HepG2 (cell line): ENCODE results near the gene WDR31. TPM values are rescaled to one million over a fixed set of nuclear protein-coding genes. Genes with fewer than 3 reads are reported as not detected.

ENCODE experiments used
- ATAC-seq: fragments of 200-7000 bp; cut with Tn5 transposase; 3 replicates; pipeline ENCODE4 v1.9.1; 2020; ENCODE audit warnings: mild to moderate bottlenecking, moderate library complexity
- BruUV-seq: library from RNA; stranded (reverse); fragments of 400-500 nt; replicated peaks from 2 replicates; lab custom pipeline; 2021; lab: Mats Ljungman, UMichigan
- CTCF ChIA-PET: fragments of 300-600 bp; formaldehyde crosslinking; extraction: SDS; loops from one replicate; lab custom pipeline; 2021; ENCODE audit warnings: low total read pairs, inconsistent platforms, low intra/inter-chr PET ratio; lab: Yijun Ruan, JAX
- POLR2A ChIA-PET: fragments of 350-600 bp; sonication (Branson Sonifier 250); formaldehyde crosslinking; loops from one replicate; lab custom pipeline; 2020; ENCODE audit warnings: antibody characterized with exemption, inconsistent platforms; lab: Yijun Ruan, JAX
- DNase-seq: peaks from one replicate; pipeline ENCODE4 v3.0.0-alpha.2; 2015; ENCODE audit warnings: low spot score
- FAIRE-seq: peaks from 3 replicates; lab custom pipeline; 2011; peaks lifted over from hg19 to GRCh38; lab: Jason Lieb, UNC
- H2AFZ ChIP-seq: one replicate; pipeline ENCODE4 v1.6.1; 2011; ENCODE audit warnings: low read length, inconsistent platforms
- H3K27ac ChIP-seq: fragments of 300-600 bp; 3 replicates; pipeline ENCODE4 v1.8.0; 2011; ENCODE audit warnings: mixed run types, mild to moderate bottlenecking, mixed read lengths, low read length, inconsistent platforms; ENCODE audit not compliant: insufficient read depth; ENCODE audit errors: extremely low read length
- H3K27me3 ChIP-seq, 2 experiments: fragments of 200-600 bp in 1 of 2; 2 replicates in 1 of 2; 3 replicates in 1 of 2; pipeline versions ENCODE4 v1.6.0 to v1.8.0; 2011; ENCODE audit warnings: low read length in 2 of 2, mild to moderate bottlenecking in 2 of 2, moderate library complexity in 2 of 2, inconsistent platforms in 1 of 2; ENCODE audit not compliant: insufficient read depth in 2 of 2, control insufficient read depth in 1 of 2
- H3K36me3 ChIP-seq, 2 experiments: fragments of 200-600 bp in 1 of 2; replicated peaks in 1 of 2; 2 replicates in 1 of 2; 3 replicates in 1 of 2; pipeline versions ENCODE4 v1.5.1 to v1.8.0; 2011; ENCODE audit warnings: low read length in 2 of 2, inconsistent platforms in 1 of 2; ENCODE audit not compliant: insufficient read depth in 2 of 2, control insufficient read depth in 1 of 2
- H3K4me1 ChIP-seq: 2 replicates; pipeline ENCODE4 v1.5.1; 2012; ENCODE audit warnings: low read length, inconsistent platforms; ENCODE audit not compliant: insufficient read depth
- H3K4me2 ChIP-seq: 2 replicates; pipeline ENCODE4 v1.6.0; 2011; ENCODE audit warnings: low read depth, low read length, inconsistent platforms
- H3K4me3 ChIP-seq, 3 experiments: fragments of 200-600 bp in 1 of 3; sonication (generic), shearing (Covaris generic) in 1 of 3; replicated peaks in 1 of 3; 2 replicates each; pipeline ENCODE4 v1.5.1; 2011 to 2016; ENCODE audit warnings: low read length in 3 of 3, inconsistent platforms in 2 of 3, low read depth in 2 of 3, mild to moderate bottlenecking in 2 of 3, control low read depth in 1 of 3, mixed read lengths in 1 of 3; ENCODE audit not compliant: insufficient read depth in 1 of 3
- H3K79me2 ChIP-seq: one replicate; pipeline ENCODE4 v1.6.1; 2011; ENCODE audit warnings: low read length, inconsistent platforms; ENCODE audit not compliant: insufficient read depth
- H3K9ac ChIP-seq: 2 replicates; pipeline ENCODE4 v1.6.0; 2011; ENCODE audit warnings: mild to moderate bottlenecking, low read depth, low read length, inconsistent platforms; ENCODE audit not compliant: insufficient read depth
- H3K9me3 ChIP-seq: 2 replicates; pipeline ENCODE4 v1.5.1; 2012; ENCODE audit warnings: mild to moderate bottlenecking, low read length
- H4K20me1 ChIP-seq: 2 replicates; pipeline ENCODE4 v1.6.0; 2011; ENCODE audit warnings: inconsistent platforms, mild to moderate bottlenecking, low read length, moderate library complexity; ENCODE audit not compliant: insufficient read depth
- ARNT ChIP-seq: fragments of 450-650 bp; IDR thresholded peaks from 2 replicates; pipeline ENCODE4 v1.6.1; 2017
- CREB1 ChIP-seq, 2 experiments: fragments of 450-650 bp in 1 of 2; IDR thresholded peaks; 2 replicates each; pipeline ENCODE4 v1.6.1; 2016 to 2017; ENCODE audit warnings: control low read depth in 1 of 2, mild to moderate bottlenecking in 1 of 2, missing compliant biosample characterization in 1 of 2, missing genetic modification characterization in 1 of 2
- ELF3 ChIP-seq: IDR thresholded peaks from 2 replicates; pipeline ENCODE4 v1.6.1; 2016; ENCODE audit warnings: missing genetic modification reagents, missing compliant biosample characterization
- GATA4 ChIP-seq: sonication (generic); IDR thresholded peaks from 2 replicates; pipeline ENCODE4 v1.6.1; 2016; ENCODE audit warnings: antibody characterized with exemption, low read depth, borderline replicate concordance
- HHEX ChIP-seq: IDR thresholded peaks from 2 replicates; pipeline ENCODE4 v1.6.1; 2016; ENCODE audit warnings: control low read depth
- HIVEP1 ChIP-seq: sonication (generic); formaldehyde crosslinking; IDR thresholded peaks from 2 replicates; pipeline ENCODE4 v1.4.0; 2020; ENCODE audit warnings: mild to moderate bottlenecking, missing genetic modification reagents
- HNRNPUL1 ChIP-seq: fragments of 200-400 bp; formaldehyde crosslinking; IDR thresholded peaks from 2 replicates; pipeline ENCODE4 v1.6.1; 2017; ENCODE audit warnings: low read depth, mild to moderate bottlenecking, low read length, moderate library complexity
- IRX3 ChIP-seq: sonication (generic); formaldehyde crosslinking; IDR thresholded peaks from 2 replicates; pipeline ENCODE4 v1.8.1; 2023; ENCODE audit warnings: mild to moderate bottlenecking, low read depth, missing genetic modification reagents, borderline replicate concordance
- KLF11 ChIP-seq: IDR thresholded peaks from 2 replicates; pipeline ENCODE4 v1.6.1; 2016; ENCODE audit warnings: missing compliant biosample characterization
- KLF16 ChIP-seq, 2 experiments: sonication (generic) in 1 of 2; formaldehyde crosslinking in 1 of 2; IDR thresholded peaks; 2 replicates each; pipeline versions ENCODE4 v1.6.1 to v1.8.0; 2016 to 2023; ENCODE audit warnings: missing genetic modification reagents in 2 of 2, missing compliant biosample characterization in 1 of 2
- MTF1 ChIP-seq: sonication (generic); formaldehyde crosslinking; IDR thresholded peaks from 2 replicates; pipeline ENCODE4 v1.5.0; 2020; ENCODE audit warnings: missing genetic modification reagents
- NBN ChIP-seq: fragments of 450-650 bp; conservative IDR thresholded peaks from 2 replicates; pipeline ENCODE4 v1.6.1; 2017
- PPARG ChIP-seq: conservative IDR thresholded peaks from 2 replicates; pipeline ENCODE4 v1.6.1; 2016; ENCODE audit warnings: missing biosample characterization, missing genetic modification reagents
- SCMH1 ChIP-seq: sonication (generic); formaldehyde crosslinking; IDR thresholded peaks from 2 replicates; pipeline ENCODE4 v1.9.0; 2021; ENCODE audit warnings: missing genetic modification reagents, mild to moderate bottlenecking, borderline replicate concordance
- SOX13 ChIP-seq, 3 experiments: fragments of 450-650 bp in 1 of 3; sonication (generic) in 1 of 3; formaldehyde crosslinking in 1 of 3; IDR thresholded peaks in 2 of 3; conservative IDR thresholded peaks in 1 of 3; 2 replicates each; pipeline versions ENCODE4 v1.5.0 to v1.6.1; 2016 to 2020; ENCODE audit warnings: antibody characterized with exemption in 1 of 3, mild to moderate bottlenecking in 1 of 3, missing compliant biosample characterization in 1 of 3, missing genetic modification reagents in 1 of 3, moderate library complexity in 1 of 3
- THAP11 ChIP-seq: IDR thresholded peaks from 2 replicates; pipeline ENCODE4 v1.6.1; 2016; ENCODE audit warnings: missing biosample characterization, missing genetic modification reagents
- ZNF235 ChIP-seq: sonication (generic); formaldehyde crosslinking; IDR thresholded peaks from 2 replicates; pipeline ENCODE4 v1.8.1; 2023; ENCODE audit warnings: mild to moderate bottlenecking, missing genetic modification reagents, borderline replicate concordance
- ZNF282 ChIP-seq: fragments of 450-650 bp; IDR thresholded peaks from 2 replicates; pipeline ENCODE4 v1.6.1; 2018; ENCODE audit not compliant: partially characterized antibody
- ZNF337 ChIP-seq: sonication (generic); formaldehyde crosslinking; IDR thresholded peaks from 2 replicates; pipeline ENCODE4 v1.5.1; 2020; ENCODE audit warnings: missing genetic modification reagents, low read depth, mild to moderate bottlenecking, borderline replicate concordance
- ZNF354B ChIP-seq: sonication (generic); formaldehyde crosslinking; IDR thresholded peaks from 2 replicates; pipeline ENCODE4 v1.8.0; 2022; ENCODE audit warnings: mild to moderate bottlenecking, missing genetic modification reagents
- ZSCAN12 ChIP-seq: sonication (generic); formaldehyde crosslinking; IDR thresholded peaks from 2 replicates; pipeline ENCODE4 v1.9.0; 2021; ENCODE audit warnings: mild to moderate bottlenecking, missing genetic modification reagents
- WGBS: methylation state at CpG from one replicate; pipeline ENCODE4 v1.1.6; 2017; ENCODE audit warnings: low lambda C conversion rate; 5-methylcytosine and 5-hydroxymethylcytosine counted together
- in situ Hi-C: cut with HindIII; loops from 2 replicates; pipeline ENCODE4 v1.10.0; 2017; ENCODE audit warnings: low pct_unique_long_range_greater_than_20kb; ENCODE audit not compliant: extremely low pct_ligation_motif_present
- intact Hi-C: fragments of 100-400 bp; cut with micrococcal nuclease; formaldehyde crosslinking; loops from one replicate; pipeline ENCODE4 v1.10.0; 2022; ENCODE audit not compliant: unreplicated experiment
- polyA plus RNA-seq, 8 experiments: library from polyadenylated mRNA; depleted of rRNA in 3 of 8; stranded (reverse) in 7 of 8; unstranded in 1 of 8; fragments of >200 nt; fragmentation: Illumina TruSeq in 4 of 8; extraction: Trizol in 4 of 8; gene quantifications; 2 replicates each; pipeline versions ENCODE4 v1.2.1 to v1.2.3, GENCODE V29; 2011 to 2016; ENCODE audit warnings: low read depth in 4 of 8, missing spikeins in 1 of 8, mixed read lengths in 1 of 8; ENCODE audit not compliant: insufficient read depth in 1 of 8
- total RNA-seq, 5 experiments: library from RNA; depleted of rRNA; stranded (reverse); fragments of >200 nt; fragmentation: Illumina TruSeq; extraction: Trizol; gene quantifications; 2 replicates each; pipeline ENCODE4 v1.2.3, GENCODE V29; 2016; ENCODE audit warnings: low read depth in 1 of 5
- TF ChIP-seq, protein P1 (sequence below): sonication (generic); formaldehyde crosslinking; IDR thresholded peaks from 2 replicates; pipeline ENCODE4 v1.5.0; 2020; ENCODE audit warnings: mild to moderate bottlenecking, missing genetic modification reagents
- TF ChIP-seq, protein P2 (sequence below): sonication (generic); formaldehyde crosslinking; IDR thresholded peaks from 2 replicates; pipeline ENCODE4 v1.4.0; 2020; ENCODE audit warnings: missing genetic modification reagents

The WDR31 gene
- total and polyA plus RNA-seq, 2 of the 13 experiments (the other 11 are each of a cell fraction or from before 2014, with no cell fraction given): 0.33 to 1.7 TPM

DNA sequence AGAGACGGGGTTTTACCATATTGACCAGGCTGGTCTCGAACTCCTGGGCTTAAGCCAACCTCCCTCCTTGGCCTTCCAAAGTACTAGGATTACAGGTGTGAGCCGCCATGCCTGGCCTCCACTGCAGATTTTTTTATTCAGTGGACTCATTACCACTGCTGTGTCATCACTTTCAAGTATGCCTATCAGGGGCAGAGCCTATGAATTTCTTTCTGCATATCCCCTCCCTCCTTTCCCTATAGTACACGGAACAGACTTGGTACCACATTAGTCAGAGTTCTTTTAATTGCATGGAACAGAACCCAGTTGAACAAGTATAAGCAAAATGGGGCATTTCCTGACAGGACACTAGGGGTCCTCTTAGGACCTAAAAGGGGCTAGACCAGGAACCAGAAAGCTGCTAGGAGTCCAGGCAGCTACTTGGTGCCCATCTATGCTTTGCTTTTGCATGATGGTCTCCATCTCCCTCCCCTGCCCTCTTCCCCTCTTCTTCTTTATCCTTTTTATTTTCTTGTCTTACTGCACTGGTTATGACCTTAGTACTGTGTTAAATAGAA, 15.0 kb upstream of the WDR31 start:
- Histone ChIP-seq H2AFZ (no peak overlapping the region), H4K20me1 (no peaks in the 10 kb centered on the region), H3K79me2 (no peaks in the 10 kb centered on the region), H3K4me2 (no peak overlapping the region), H3K27ac (no peak overlapping the region), H3K4me3 (no peak overlapping the region), H3K36me3 (no peaks in the 10 kb centered on the region), H3K4me1 (peaks cover 32% of the 10 kb centered on the region), H3K27me3 (peaks cover 0 to 14% of the 10 kb centered on the region in 2 experiments; a peak in 3 of 5 replicates), H3K9ac (no peak overlapping the region), H3K9me3 (no peaks in the 10 kb centered on the region)
- peak; percentile 79 for FAIRE-seq
- ChIA-PET CTCF (interaction anchor here (1.1 to 2.2 kb wide), 3 partner anchors 46 to 303 kb away, joined by 3 to 28 read pairs (median 7); partner anchors contain the start of gene ALAD), POLR2A (interaction anchor here (0.9 to 1.0 kb wide), 3 partner anchors 18 to 80 kb away, joined by 3 to 4 read pairs (median 4); partner anchors contain the start of genes C9orf43, CDC26, POLE3 and PRPF4)
- intact Hi-C loops (loop anchor here (1.0 to 5.0 kb wide), 2 partner anchors 52 to 302 kb away; no protein-coding TSS in a partner anchor), in situ Hi-C loops (no loop called here)
- 55% methylated on average over 2 of the region's 4 CpGs for WGBS
- peak; percentile 88 for ATAC-seq
- DNase-seq: peak; percentile 77
- BruUV-seq: no TSS peak
- TF ChIP-seq ELF3 (CRISPR knock-in tag) (peak; percentile 40; the same call in 1 of the 2 replicates), GATA4 (no peak), KLF11 (no peak), PPARG (no peak), THAP11 (0 out of 2 replicates have a peak, but pooled peaks have one; percentile 37), SCMH1 (CRISPR knock-in tag) (no peak), HNRNPUL1 (no peak), ZNF354B (CRISPR knock-in tag) (no peak), ZNF282 (no peak), HIVEP1 (CRISPR knock-in tag) (no peak), HHEX (CRISPR knock-in tag) (no peak), ZNF235 (CRISPR knock-in tag) (no peak), ZSCAN12 (CRISPR knock-in tag) (no peak), MTF1 (no peak), SOX13 (IDR thresholded peaks at IDR 0.05) (no peak), SOX13 (CRISPR knock-in tag; conservative IDR thresholded peaks at IDR 0.05 in 1 of 2, IDR thresholded peaks at IDR 0.05 in 1 of 2) (peak in 1 of 2 experiments; percentile 17; a peak in 1 of 4 replicates), CREB1 (IDR thresholded peaks at IDR 0.05) (no peak), CREB1 (CRISPR knock-in tag; IDR thresholded peaks at IDR 0.05) (no peak), ZNF337 (CRISPR knock-in tag) (no peak), KLF16 (CRISPR knock-in tag; IDR thresholded peaks at IDR 0.05) (no peak), NBN (no peak), ARNT (no peak), IRX3 (CRISPR knock-in tag) (no peak)
- TF ChIP-seq, protein P1, sequence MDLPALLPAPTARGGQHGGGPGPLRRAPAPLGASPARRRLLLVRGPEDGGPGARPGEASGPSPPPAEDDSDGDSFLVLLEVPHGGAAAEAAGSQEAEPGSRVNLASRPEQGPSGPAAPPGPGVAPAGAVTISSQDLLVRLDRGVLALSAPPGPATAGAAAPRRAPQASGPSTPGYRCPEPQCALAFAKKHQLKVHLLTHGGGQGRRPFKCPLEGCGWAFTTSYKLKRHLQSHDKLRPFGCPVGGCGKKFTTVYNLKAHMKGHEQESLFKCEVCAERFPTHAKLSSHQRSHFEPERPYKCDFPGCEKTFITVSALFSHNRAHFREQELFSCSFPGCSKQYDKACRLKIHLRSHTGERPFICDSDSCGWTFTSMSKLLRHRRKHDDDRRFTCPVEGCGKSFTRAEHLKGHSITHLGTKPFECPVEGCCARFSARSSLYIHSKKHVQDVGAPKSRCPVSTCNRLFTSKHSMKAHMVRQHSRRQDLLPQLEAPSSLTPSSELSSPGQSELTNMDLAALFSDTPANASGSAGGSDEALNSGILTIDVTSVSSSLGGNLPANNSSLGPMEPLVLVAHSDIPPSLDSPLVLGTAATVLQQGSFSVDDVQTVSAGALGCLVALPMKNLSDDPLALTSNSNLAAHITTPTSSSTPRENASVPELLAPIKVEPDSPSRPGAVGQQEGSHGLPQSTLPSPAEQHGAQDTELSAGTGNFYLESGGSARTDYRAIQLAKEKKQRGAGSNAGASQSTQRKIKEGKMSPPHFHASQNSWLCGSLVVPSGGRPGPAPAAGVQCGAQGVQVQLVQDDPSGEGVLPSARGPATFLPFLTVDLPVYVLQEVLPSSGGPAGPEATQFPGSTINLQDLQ: no peak
- TF ChIP-seq, protein P2, sequence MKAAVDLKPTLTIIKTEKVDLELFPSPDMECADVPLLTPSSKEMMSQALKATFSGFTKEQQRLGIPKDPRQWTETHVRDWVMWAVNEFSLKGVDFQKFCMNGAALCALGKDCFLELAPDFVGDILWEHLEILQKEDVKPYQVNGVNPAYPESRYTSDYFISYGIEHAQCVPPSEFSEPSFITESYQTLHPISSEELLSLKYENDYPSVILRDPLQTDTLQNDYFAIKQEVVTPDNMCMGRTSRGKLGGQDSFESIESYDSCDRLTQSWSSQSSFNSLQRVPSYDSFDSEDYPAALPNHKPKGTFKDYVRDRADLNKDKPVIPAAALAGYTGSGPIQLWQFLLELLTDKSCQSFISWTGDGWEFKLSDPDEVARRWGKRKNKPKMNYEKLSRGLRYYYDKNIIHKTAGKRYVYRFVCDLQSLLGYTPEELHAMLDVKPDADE (CRISPR knock-in tag): no peak
